ENCODE data around the gene TRIM54. TPM values are rescaled to one million over a fixed set of nuclear protein-coding genes. Genes with fewer than 3 reads are reported as not detected.
A peak's percentile ranks its signal among the peaks of the same experiment; 100 is the strongest.

The TRIM54 gene
- total and polyA plus RNA-seq, 12 donors, result 1.2 to 47.1 (median 13.9) TPM

- H3K36me3 ChIP-seq (replicated peaks in 1 of 2), result peaks cover 0 to 17% of the 10 kb centered on the region in 2 donors
- no peak overlapping the region for H3K4me3 ChIP-seq
- H3K4me1 ChIP-seq (replicated peaks in 1 of 2), result peaks cover 6 to 8% of the 10 kb centered on the region in 2 donors
- H3K27me3 ChIP-seq, result no peaks in the 10 kb centered on the region
- H3K9me3 ChIP-seq (replicated peaks in 1 of 3), result no peaks in the 10 kb centered on the region
- intact Hi-C loops (cut with DNase I), result loop anchor here in 1 of 2 donors (10.0 kb wide), 1 partner anchor 57 kb away; the partner anchor contains the start of gene UCN
- no peak for DNase-seq
- 69 to 88% (median 79%) methylated on average over 4 of the region's 4 CpGs for WGBS, 4 donors
- no peak for TF ChIP-seq CTCF (IDR thresholded peaks at IDR 0.05)
- TF ChIP-seq POLR2A (IDR thresholded peaks at IDR 0.05), result no peak
- no peak overlapping the region for H3K27ac ChIP-seq
Measured at GRCh38 chr2:27247893-27248292, 34.3 kb upstream of the TRIM54 start.

GRCh38 chr2:27249159-27249890, 32.9 kb upstream of the TRIM54 start:
- 46 to 51% (median 48%) methylated on average over 12 of the region's 12 CpGs for WGBS, 4 donors
- Histone ChIP-seq H3K4me1 (replicated peaks in 1 of 2) (peaks cover 6 to 8% of the 10 kb centered on the region in 2 donors), H3K27ac (no peak overlapping the region), H3K9me3 (replicated peaks in 1 of 3) (no peaks in the 10 kb centered on the region), H3K36me3 (replicated peaks in 1 of 2) (peaks cover 0 to 3% of the 10 kb centered on the region in 2 donors), H3K4me3 (no peak overlapping the region), H3K27me3 (no peaks in the 10 kb centered on the region)
- DNase-seq, result no peak
- no peak for TF ChIP-seq POLR2A (IDR thresholded peaks at IDR 0.05)
- no peak for TF ChIP-seq CTCF (IDR thresholded peaks at IDR 0.05)
- intact Hi-C loops (cut with DNase I), result loop anchor here in 1 of 2 donors (10.0 kb wide), 1 partner anchor 55 kb away; the partner anchor contains the start of gene UCN

GRCh38 chr2:27249891-27250651, 32.2 kb upstream of the TRIM54 start:
- Histone ChIP-seq H3K27me3 (no peaks in the 10 kb centered on the region), H3K4me3 (no peak overlapping the region)

More at GRCh38 chr2:27249891-27250651, 32.2 kb upstream of the TRIM54 start:
- Histone ChIP-seq H3K4me1 (replicated peaks in 1 of 2) (peaks cover 6 to 9% of the 10 kb centered on the region in 2 donors), H3K9me3 (replicated peaks in 1 of 3) (no peaks in the 10 kb centered on the region), H3K27ac (no peak overlapping the region), H3K36me3 (replicated peaks in 1 of 2) (no peaks in the 10 kb centered on the region)
- TF ChIP-seq POLR2A (IDR thresholded peaks at IDR 0.05) (no peak), CTCF (IDR thresholded peaks at IDR 0.05) (peak; percentile 70 to 85 (median 80))
- 18 to 44% (median 20%) methylated on average over 8 to 22 of the region's 22 CpGs for WGBS, 4 donors
- DNase-seq, result peak; percentile 64 to 76 (median 74)
- intact Hi-C loops (cut with DNase I), result loop anchor here in 1 of 2 donors (10.0 kb wide), 1 partner anchor 55 kb away; the partner anchor contains the start of gene UCN

Data from adrenal gland (tissue), 12 donors.